K562 (cell line): Measurements from ENCODE around the gene GLB1L3. TPM values are rescaled to one million over a fixed set of nuclear protein-coding genes. Genes with fewer than 3 reads are reported as not detected.

Source experiments
- polyA plus RNA-seq, 8 experiments: library from polyadenylated mRNA; depleted of rRNA in 4 of 8; stranded (reverse) in 5 of 8; unstranded in 3 of 8; fragments of >200 nt; fragmentation: Nextera tagmentation in 2 of 8; fragmentation: Illumina TruSeq in 1 of 8; extraction: Ambion mirVana in 2 of 8; extraction: Trizol in 1 of 8; gene quantifications; 2 replicates each; pipeline versions ENCODE4 v1.2.1 to v1.2.3, GENCODE V29; 2011 to 2014; ENCODE audit warnings: inconsistent platforms in 1 of 8, missing spikeins in 1 of 8
- total RNA-seq, 7 experiments: library from RNA; depleted of rRNA in 6 of 7; stranded (reverse); fragments of >200 nt in 6 of 7; fragmentation: Illumina TruSeq in 2 of 7; extraction: Trizol in 2 of 7; gene quantifications; 2 replicates each; pipeline versions ENCODE4 v1.2.1 to v1.2.3, GENCODE V29; 2011 to 2021; ENCODE audit warnings: low replicate concordance in 1 of 7
- TF ChIP-seq, protein P1 (sequence below): fragments of 450-650 bp; IDR thresholded peaks from 2 replicates; pipeline ENCODE4 v1.6.1; 2016; ENCODE audit warnings: mild to moderate bottlenecking, moderate library complexity

The GLB1L3 gene
- total and polyA plus RNA-seq, 9 of the 15 experiments (the other 6 are each of a cell fraction or from before 2014, with no cell fraction given): 0.18 to 3.3 (median 0.49) TPM

DNA sequence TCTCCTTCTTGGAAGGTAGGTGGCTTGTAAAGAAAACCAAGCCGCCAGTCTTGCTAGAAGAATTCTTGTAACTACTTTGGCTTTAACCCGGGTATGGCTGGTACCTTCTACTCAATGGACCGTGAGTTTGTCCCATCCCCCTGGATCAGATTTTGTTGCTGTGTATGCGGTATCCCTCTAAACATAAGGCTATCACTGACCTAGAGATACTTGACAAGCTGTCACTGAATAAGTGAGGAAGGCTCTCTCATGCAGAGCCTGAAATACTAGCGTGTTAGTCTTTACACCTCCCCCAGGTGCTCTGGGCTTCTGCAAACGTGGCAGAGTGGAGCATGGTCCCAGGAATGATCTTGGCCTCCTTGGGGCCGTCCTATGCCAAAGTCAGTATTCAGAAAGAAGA is 90.1 kb downstream of the GLB1L3 start (continued):
- TF ChIP-seq, protein P1, sequence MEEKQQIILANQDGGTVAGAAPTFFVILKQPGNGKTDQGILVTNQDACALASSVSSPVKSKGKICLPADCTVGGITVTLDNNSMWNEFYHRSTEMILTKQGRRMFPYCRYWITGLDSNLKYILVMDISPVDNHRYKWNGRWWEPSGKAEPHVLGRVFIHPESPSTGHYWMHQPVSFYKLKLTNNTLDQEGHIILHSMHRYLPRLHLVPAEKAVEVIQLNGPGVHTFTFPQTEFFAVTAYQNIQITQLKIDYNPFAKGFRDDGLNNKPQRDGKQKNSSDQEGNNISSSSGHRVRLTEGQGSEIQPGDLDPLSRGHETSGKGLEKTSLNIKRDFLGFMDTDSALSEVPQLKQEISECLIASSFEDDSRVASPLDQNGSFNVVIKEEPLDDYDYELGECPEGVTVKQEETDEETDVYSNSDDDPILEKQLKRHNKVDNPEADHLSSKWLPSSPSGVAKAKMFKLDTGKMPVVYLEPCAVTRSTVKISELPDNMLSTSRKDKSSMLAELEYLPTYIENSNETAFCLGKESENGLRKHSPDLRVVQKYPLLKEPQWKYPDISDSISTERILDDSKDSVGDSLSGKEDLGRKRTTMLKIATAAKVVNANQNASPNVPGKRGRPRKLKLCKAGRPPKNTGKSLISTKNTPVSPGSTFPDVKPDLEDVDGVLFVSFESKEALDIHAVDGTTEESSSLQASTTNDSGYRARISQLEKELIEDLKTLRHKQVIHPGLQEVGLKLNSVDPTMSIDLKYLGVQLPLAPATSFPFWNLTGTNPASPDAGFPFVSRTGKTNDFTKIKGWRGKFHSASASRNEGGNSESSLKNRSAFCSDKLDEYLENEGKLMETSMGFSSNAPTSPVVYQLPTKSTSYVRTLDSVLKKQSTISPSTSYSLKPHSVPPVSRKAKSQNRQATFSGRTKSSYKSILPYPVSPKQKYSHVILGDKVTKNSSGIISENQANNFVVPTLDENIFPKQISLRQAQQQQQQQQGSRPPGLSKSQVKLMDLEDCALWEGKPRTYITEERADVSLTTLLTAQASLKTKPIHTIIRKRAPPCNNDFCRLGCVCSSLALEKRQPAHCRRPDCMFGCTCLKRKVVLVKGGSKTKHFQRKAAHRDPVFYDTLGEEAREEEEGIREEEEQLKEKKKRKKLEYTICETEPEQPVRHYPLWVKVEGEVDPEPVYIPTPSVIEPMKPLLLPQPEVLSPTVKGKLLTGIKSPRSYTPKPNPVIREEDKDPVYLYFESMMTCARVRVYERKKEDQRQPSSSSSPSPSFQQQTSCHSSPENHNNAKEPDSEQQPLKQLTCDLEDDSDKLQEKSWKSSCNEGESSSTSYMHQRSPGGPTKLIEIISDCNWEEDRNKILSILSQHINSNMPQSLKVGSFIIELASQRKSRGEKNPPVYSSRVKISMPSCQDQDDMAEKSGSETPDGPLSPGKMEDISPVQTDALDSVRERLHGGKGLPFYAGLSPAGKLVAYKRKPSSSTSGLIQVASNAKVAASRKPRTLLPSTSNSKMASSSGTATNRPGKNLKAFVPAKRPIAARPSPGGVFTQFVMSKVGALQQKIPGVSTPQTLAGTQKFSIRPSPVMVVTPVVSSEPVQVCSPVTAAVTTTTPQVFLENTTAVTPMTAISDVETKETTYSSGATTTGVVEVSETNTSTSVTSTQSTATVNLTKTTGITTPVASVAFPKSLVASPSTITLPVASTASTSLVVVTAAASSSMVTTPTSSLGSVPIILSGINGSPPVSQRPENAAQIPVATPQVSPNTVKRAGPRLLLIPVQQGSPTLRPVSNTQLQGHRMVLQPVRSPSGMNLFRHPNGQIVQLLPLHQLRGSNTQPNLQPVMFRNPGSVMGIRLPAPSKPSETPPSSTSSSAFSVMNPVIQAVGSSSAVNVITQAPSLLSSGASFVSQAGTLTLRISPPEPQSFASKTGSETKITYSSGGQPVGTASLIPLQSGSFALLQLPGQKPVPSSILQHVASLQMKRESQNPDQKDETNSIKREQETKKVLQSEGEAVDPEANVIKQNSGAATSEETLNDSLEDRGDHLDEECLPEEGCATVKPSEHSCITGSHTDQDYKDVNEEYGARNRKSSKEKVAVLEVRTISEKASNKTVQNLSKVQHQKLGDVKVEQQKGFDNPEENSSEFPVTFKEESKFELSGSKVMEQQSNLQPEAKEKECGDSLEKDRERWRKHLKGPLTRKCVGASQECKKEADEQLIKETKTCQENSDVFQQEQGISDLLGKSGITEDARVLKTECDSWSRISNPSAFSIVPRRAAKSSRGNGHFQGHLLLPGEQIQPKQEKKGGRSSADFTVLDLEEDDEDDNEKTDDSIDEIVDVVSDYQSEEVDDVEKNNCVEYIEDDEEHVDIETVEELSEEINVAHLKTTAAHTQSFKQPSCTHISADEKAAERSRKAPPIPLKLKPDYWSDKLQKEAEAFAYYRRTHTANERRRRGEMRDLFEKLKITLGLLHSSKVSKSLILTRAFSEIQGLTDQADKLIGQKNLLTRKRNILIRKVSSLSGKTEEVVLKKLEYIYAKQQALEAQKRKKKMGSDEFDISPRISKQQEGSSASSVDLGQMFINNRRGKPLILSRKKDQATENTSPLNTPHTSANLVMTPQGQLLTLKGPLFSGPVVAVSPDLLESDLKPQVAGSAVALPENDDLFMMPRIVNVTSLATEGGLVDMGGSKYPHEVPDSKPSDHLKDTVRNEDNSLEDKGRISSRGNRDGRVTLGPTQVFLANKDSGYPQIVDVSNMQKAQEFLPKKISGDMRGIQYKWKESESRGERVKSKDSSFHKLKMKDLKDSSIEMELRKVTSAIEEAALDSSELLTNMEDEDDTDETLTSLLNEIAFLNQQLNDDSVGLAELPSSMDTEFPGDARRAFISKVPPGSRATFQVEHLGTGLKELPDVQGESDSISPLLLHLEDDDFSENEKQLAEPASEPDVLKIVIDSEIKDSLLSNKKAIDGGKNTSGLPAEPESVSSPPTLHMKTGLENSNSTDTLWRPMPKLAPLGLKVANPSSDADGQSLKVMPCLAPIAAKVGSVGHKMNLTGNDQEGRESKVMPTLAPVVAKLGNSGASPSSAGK: no peak
